Stimulated activated CD8-positive, alpha-beta memory T cell treated with anti-CD3 and anti-CD28 coated beads, Interleukin-2, amount 100 ng/mL, for 48 hours (primary cell): Measurements from ENCODE around the gene LRFN4.

Source experiments
- DNase-seq, 2 donors: peaks; one replicate each; pipeline ENCODE4 v3.0.0-alpha.2; 2020; ENCODE audit warnings: low read depth in 2 of 2

The LRFN4 gene

DNA sequence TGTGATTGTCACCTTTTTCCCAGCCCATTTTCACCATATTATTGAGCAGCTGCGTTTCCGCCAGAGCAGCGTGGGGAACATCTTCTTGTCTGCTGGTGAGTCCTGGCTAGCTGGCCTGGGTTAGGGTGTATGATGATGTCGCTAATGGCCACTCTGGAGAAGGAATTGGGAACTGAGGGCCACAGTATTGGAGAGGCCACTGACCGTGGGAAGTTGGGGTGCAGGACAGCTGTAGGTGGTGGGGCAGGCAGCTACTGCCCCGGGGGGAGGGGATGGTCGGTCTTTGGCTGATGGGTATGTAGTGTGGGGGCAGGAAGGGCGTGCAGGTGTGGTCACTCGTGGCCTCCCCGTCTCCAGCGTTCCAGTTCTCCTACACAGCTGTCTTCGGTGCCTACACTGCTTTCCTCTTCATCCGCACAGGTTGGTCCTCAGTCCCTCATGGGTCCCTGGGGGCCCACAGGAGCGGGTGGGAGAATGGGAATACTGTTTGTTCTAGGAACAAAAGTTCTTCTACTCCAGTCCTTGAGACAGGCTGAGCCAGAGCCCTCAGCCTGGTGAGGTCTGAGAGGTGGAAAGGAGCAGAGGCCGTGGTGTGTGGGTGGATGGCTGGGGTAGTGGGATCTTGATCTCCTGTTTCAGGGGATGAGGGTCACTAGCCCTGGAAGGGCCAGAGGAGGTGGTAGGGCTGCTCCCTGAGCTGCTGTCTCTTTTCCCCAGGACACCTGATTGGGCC is 11.6 kb upstream of the LRFN4 start:
- no peak for DNase-seq

DNA sequence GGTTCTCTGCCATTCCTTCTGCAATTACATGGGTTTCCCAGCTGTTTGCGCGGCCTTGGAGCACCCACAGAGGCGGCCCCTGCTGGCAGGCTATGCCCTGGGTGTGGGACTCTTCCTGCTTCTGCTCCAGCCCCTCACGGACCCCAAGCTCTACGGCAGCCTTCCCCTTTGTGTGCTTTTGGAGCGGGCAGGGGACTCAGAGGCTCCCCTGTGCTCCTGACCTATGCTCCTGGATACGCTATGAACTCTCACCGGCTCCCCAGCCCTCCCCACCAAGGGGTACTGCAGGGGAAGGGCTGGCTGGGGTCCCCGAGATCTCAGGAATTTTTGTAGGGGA is 11.0 kb upstream of the LRFN4 start:
- DNase-seq = no peak

DNA sequence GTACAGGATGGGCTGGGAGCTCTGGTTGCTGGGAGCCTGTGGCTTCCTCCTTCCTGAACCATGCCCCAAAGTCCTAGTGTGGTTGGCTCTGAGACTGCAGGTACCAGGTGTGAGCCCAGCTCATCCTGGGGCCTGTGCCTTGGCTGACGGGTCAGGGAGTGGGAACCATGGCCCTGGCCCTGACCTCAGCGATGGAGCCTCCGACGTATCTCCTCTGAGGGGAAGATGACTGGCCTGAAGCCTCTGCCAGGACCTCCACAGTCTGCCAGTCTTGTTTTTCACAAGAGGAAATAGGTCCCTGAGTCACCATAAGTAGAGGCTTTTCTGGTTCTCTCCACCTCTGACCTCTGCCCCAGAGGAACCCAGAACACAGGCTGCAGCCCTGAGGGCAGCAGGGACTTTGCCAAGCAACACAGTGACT is 10.2 kb upstream of the LRFN4 start:
- no peak for DNase-seq

DNA sequence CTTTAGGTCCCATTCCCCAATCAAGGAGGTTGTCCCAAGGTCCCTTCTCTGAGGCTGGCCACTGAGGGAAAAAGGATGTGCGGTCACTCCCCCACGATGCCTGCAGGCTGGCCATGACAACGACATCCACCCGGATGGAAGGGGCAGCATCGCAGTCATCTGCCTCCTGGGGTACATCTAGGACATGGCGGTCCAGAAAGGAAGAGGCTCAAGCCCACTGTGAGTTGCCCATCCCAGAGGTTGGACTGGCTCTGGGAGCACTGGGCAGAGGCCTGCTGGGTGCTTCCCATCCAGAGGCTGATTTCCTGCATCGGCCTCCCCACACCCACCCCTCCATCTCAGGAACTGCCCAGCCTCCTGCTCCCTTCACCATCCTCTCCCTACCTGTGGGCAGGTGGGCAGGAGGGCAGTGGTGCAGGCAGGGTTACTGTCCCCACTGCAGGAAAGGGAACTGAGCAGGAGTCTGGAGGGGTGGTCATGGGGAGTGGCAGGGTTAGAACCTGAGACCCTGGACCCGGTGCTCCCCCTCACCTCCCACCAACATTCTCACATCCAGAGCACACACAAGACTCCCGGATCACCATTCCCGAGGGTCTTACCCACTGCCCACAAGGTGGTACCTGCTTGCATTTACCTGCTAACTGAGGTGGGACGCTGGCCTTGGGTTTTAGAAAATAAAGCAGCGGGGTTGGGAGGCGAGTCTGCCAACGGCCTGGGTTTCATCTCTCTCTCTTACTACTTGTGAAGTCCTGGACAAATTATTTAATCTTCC is 9.2 kb upstream of the LRFN4 start:
- no peak for DNase-seq

DNA sequence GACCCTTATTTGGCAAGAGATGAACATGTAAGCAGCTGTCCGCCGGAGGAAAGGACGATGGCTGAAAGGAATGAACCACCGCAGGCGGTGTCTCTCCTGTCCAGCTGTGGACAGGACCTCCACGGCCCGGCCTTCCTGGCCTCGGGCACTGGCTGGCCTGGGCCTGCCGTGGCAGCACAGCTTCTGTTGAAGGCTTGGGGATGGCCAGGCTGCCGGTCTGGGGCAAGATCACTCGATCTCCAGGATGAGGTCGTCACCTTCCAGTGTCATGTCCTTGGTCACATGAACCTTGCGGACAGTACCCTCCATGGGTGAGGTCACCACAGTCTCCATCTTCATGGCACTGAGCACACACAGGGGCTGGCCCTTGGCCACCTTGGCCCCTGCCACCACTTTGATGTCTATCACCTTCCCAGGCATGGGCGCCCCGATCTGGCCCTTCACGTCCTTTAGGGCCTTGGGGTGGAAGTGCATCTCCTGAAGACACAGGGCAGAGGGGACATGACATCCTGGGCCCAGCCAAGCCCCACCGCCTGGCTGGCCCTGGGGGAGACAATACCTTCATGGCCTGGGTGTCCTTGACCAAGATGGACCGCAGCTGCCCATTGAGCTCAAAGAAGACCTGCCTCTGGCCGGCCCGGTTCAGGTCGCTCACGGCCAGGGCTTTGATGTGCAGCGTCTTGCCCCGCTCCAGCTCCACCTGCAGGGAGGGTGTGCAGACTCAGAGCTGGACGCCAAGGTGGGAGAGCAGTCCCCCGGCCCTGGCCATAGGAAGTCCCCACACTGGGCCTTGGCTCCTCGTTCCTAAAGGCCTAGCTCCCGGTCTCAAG is 8.0 kb upstream of the LRFN4 start:
- DNase-seq = no peak

DNA sequence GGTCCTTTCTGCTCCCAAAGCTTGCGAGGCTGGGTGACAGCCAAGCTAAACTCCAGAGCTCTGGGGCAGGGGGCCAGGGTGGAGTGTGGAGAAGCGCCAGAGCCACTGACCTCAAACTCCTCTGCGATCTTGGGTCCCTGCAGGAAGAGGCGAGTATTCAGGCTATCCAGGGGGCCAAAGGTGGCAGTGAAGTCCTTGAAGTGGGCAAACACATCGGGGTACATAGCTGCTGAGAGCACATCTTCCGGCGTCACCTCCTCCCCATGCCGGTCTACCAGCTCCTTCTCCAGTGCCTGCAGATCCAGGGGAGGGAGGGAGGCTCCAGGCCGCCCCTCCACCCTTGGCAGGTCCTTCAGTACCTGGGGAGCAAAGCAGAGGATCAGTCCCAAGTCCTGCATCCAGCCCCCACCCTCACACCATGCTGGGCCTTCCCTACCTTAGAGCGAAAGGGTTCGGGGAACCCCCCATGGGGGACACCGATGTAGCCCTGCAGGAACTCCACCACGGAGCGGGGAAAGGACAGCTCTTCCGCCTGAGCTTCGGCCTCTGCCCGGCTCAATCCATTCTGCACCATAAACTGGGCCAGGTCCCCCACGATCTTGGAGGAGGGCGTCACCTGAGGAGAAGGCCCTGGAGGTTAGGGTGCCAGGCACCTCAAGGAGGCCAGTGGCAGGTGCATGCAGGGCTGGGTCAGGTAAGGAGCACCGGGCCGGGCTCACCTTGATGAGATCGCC is 7.2 kb upstream of the LRFN4 start:
- no peak for DNase-seq

DNA sequence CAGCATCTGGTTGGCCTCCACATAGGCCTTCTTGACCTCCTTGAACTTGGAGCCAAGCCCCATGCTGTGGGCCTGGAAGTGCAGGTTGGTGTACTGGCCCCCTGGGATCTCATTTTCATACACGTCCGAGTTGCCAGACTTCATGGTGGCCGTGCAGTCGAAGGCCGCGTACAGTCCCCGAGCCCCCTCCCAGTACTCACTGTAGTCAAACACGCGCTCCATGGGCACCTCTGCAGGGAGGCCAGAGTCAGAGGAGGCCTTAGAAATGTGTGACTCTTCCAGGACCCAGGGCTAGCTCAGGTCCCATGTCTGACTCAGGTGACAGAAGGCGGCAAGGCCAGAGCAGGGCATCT is 6.7 kb upstream of the LRFN4 start:
- no peak for DNase-seq

DNA sequence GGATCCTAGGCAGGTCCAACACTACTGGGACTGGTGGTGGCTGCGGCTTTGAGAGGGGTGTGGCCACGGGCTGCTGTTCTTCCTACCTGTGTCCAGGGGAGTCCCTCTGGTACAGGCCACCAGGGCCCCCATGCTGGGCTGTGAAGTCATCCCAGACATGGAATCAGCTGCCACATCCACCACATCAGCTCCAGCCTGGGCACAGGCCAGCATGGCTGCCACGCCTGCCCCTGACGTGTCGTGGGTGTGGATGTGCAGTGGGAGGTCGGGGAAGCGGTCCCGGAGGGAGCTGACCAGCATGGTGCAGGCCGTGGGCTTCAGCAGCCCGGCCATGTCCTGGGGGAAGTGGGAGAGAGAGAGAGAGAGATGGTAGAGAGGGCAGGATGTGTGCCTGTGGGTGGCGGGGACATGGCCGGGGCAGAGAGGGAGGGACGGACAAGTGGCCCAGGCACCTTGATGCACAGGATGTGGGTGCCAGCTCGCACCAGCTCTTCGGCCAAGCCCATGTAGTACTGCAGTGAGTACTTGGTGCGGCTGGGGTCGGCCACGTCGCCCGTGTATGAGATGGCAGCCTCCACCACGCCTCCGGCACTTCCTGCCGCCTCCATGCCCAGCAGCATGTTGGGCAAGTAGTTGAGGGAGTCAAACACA is 6.2 kb upstream of the LRFN4 start:
- no peak for DNase-seq

DNA sequence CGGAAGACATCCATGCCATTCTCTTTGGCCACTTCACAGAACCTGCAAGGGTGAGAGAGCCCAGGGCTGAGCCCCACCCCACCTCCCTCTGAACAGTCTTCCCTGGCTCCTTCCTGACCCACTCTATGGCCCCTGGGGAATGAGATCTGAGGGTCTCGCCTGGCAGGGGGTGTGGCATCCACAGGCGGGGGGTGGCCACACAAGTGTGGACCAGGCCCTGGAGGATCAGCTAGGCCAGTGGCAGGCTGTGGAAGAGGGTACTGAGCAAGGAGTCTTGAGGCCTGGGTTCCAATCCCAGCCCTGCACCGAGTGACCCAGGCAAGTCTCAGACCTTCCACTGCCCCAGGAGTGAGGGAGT is 5.6 kb upstream of the LRFN4 start:
- DNase-seq = no peak

DNA sequence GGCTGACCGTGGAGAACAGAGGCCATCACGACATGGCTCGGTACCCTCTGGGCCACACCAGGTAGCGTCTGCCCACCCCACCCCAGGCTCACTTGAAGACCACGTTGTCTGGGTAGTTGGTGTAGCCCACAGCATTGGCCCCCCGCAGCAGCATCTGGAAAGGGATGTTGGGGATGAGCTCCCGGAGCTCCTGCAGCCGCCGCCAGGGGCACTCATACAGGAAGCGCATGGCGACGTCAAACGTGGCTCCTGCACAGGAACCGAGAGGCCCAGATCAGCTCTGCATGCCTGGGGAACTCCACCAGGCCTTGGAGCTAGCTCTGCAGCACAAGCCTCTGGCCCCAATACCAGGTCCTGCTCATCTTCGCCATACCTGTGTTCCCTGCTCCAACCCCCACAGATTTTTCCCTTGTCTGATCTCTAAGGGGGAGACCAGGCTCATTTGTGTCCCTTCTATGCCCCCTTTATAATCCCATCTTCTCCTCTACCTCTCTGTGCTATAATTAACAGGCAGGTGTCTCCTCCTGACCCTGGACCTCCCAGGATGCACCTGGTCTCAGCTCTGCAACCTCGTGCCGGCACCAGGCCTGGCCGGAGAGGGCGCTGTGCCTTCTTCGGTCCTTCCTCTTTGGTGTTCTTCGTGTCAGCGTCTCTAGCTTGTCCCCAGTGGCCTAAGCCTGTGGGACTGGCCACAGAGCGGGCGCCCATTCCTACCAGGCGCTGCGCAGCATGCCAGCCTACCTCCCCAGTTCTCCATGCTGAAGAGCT is 5.0 kb upstream of the LRFN4 start:
- no peak for DNase-seq

DNA sequence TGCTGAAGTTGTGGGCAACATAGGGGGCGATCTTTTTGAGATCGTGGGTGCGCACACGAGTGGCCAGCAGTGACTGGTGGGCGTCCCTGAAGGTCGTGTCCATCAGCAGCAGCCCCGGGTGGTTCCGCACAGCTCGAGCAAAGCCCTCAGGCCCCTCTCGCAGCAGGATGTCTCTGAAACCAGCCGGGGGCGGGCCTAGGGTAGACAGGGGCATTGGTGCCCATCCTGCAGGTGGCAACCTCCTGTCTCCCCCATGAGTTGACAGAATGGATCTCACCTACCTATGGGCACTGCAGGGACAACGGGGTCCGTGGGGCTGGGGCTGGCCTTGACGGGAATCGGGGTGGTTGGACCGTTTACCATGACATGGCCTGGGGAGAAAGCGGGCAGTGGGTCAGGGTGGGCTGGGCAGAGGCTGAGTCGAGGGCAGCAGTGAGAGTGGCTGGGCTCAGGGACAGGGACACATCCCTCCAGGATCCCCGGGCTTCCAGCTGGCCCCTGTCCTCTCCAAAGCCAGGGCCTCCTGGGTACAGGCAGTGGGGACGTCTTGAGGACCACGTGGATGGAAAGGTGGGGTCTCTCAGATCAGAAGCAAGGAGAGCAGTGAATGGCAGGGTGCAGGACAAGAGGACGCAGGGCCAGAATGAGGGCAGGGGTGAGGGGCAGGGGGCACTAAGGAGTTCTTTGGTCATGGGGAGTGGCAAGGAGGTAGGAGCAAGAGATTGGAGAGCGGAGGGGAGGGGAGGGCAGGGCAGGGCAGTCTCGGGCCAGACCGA is 4.2 kb upstream of the LRFN4 start:
- no peak for DNase-seq

DNA sequence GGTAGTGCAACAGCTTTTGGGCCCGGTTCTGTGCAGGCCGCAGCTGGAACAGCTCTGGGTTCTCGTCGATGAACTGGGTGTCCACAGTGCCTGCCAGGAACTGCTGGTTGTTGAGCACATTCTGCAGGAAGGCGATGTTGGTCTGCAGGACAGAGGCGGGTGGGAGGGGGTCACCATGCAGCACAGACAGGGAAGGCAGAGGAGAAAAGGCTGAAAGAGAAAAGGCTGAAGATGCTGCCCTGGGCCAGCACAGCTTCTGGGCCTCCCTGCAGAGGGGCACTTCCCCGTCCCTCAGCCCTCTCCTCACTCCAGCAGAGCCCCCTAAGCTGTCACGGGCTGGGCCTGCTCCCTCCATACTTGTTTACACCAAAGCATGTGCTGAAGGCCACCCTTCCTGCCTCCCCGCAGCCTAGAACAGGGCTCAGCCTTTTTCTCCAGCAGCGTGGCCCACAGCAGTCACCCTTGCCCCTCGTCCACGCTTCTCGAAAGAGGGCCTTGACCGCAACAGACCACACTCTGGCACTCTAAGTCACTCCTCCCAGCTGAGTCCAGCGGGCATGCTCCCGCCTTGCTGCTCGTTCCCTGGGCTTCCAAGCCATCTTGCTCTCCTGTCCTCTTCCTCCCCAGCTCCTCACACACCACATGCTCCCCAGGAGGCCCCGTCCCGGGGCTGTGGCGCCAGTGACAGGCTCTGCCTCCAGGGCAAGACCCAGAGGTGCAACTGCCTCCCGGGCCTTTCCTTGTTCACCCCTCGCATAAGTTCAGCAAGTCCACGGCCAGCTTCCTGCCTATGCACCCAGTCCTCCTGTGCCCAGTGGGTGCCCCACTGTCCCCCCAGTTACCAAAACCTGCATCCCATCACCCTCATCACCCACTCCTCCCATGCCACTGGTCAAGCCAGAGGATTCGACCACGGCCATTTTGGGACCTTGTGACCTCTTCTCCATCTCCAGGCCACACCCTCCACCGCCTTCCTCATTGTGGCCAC is 3.3 kb upstream of the LRFN4 start:
- DNase-seq = no peak

DNA sequence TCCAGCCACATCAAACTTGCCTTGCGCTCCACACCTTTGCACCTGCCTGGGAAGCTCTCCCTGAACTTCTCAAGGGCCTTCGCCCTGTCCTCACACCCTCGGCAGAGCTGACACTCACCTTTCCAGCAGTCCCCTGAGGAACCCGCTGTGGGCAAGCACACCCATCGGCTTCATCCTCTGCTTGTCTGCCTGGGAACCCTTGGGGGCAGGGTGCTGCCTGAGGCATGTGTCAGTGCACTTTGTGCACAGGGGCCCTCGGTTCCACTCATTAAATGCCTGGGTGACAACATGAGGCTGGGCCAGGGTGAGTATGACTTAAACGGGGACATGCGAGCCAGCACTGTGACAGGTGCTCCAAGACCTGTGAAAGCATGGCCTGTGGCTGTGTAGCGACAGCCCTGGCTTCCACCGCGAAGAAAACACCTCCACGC is 2.6 kb upstream of the LRFN4 start:
- DNase-seq = no peak

DNA sequence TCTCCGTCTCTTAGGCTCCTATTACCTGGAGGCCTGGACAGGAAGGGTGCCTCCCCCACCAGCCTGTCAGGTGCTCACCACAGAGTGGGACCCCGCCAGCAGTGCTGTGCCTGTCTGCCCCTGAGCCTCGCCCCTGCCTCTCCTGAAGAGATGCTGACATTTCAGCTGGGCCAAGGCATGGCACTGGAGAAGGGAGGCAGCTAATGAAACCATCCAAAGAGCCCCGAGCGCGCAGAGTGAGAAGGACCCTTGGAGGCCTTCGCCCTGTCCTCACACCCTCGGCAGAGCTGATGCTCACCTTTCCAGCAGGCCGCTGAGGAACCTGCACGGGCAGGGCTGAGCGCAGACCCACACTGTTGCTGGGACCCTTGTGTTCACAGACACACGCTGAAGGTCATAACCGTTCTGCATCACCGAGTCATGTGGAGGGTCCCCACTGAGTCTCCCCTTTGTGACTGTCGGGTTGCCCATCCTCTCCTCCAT is 2.1 kb upstream of the LRFN4 start:
- no peak for DNase-seq

DNA sequence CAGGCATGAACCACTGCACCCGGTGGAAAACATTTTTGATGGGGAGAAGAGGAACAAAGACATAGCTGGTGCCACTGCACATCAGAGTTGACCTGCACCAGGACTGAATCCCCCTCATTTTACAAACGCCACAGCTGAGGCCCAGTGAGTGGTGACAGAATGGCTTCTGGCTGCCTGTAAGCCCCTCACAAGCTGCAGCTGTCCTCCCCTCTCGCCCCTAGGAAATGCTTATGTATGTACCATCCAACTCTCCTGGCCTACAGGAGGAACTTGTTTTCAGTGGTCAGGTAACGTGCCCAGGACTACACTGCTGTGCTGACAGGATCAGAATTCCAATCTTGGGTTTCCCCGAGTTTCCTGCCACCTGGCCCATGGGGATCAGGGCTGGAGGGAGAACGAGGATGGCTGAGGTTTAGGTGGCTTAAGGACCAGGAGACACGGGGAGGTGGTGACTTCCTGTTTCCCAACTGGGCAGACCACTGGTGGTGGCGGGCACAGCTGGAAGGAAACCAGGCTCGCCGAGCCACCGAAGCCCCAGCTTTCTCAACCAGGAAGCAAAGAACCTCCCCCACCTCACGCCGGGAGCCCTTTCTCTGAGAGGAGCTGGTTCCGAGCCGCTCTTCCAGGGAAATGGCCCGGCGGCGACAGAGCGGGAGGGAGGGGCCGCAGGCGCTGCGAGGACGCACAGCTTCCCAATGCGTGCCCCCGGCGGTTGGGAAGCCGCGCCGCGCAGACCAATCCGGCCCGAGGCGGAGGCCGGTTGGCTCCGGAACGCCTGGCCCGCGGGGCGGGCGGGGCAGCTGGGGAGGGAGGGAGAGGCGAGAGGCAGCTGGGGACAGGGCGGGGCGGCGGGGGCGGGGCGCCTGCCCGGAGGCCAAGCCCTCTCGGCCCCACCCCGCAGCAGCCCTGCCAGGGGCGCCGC is 1.0 kb upstream of the LRFN4 start:
- peak; percentile 85 to 86 for DNase-seq

DNA sequence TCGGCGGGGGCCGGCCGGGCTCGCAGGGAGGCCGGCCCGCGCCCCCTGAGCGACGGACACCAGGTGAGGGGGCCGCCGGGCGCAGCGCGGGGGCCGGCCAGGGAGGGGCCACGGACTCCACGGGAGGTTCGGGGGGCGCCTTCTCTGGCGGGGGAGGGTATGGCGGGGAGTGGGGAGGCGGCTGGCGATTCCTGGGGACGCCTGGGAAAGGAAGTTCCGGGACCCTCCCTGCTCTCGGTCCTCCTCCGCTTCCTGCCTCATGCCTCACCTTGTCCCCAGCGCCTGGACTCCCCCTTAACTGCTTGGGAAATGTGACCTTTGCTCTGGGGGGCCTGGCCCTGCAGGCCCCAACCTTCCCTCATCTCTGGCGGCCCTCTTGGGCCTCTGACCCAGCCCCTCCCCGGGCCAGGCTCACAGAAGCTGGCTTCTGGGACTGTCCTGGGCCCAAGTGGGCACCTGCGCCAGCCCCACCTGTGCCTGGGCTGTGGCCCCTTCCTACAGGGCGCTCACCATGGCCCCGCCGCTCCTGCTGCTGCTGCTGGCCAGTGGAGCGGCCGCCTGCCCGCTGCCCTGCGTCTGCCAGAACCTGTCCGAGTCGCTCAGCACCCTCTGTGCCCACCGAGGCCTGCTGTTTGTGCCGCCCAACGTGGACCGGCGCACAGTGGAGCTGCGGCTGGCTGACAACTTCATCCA is 516 bp downstream of the LRFN4 start:
- DNase-seq = no peak

DNA sequence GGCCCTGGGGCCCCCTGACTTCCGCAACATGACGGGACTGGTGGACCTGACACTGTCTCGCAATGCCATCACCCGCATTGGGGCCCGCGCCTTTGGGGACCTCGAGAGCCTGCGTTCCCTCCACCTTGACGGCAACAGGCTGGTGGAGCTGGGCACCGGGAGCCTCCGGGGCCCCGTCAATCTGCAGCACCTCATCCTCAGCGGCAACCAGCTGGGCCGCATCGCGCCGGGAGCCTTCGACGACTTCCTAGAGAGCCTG is 992 bp downstream of the LRFN4 start:
- no peak for DNase-seq
